ENCODE measurements around the gene NRP1. TPM values are rescaled to one million over a fixed set of nuclear protein-coding genes. Genes with fewer than 3 reads are reported as not detected.

The NRP1 gene
- total RNA-seq, 3 donors from 2014 or later: 12.3 to 52.3 (median 33.2) TPM

DNA sequence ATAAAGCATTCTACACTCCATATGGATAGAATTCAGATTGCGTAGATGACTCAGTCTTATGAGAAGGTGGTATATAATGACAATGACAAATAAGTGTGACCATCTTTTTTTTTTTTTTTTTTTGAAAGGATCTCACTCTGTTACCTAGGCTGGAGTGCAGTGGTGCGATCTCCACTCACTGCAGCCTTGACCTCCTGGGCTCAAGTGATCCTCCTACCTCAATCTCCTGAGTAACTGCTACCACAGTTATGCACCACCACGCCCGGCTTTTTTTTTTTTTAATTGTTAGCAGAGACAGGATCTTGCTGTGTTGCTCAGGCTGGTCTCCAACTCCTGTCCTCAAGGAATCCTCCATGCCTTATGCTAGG is 43.2 kb upstream of the NRP1 start:
- H3K4me3 ChIP-seq: no peak overlapping the region
- no peak for ATAC-seq
- peaks cover 3% of the 10 kb centered on the region for H3K4me1 ChIP-seq (ENCODE audit: low read depth)
- H3K36me3 ChIP-seq (ENCODE audit: low read depth): no peaks in the 10 kb centered on the region
- no peaks in the 10 kb centered on the region for H3K9me3 ChIP-seq
- intact Hi-C loops (cut with DNase I, micrococcal nuclease): no loop called here
- no peak for DNase-seq
- TF ChIP-seq, protein P1, sequence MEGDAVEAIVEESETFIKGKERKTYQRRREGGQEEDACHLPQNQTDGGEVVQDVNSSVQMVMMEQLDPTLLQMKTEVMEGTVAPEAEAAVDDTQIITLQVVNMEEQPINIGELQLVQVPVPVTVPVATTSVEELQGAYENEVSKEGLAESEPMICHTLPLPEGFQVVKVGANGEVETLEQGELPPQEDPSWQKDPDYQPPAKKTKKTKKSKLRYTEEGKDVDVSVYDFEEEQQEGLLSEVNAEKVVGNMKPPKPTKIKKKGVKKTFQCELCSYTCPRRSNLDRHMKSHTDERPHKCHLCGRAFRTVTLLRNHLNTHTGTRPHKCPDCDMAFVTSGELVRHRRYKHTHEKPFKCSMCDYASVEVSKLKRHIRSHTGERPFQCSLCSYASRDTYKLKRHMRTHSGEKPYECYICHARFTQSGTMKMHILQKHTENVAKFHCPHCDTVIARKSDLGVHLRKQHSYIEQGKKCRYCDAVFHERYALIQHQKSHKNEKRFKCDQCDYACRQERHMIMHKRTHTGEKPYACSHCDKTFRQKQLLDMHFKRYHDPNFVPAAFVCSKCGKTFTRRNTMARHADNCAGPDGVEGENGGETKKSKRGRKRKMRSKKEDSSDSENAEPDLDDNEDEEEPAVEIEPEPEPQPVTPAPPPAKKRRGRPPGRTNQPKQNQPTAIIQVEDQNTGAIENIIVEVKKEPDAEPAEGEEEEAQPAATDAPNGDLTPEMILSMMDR (IDR thresholded peaks at IDR 0.05): no peak

DNA sequence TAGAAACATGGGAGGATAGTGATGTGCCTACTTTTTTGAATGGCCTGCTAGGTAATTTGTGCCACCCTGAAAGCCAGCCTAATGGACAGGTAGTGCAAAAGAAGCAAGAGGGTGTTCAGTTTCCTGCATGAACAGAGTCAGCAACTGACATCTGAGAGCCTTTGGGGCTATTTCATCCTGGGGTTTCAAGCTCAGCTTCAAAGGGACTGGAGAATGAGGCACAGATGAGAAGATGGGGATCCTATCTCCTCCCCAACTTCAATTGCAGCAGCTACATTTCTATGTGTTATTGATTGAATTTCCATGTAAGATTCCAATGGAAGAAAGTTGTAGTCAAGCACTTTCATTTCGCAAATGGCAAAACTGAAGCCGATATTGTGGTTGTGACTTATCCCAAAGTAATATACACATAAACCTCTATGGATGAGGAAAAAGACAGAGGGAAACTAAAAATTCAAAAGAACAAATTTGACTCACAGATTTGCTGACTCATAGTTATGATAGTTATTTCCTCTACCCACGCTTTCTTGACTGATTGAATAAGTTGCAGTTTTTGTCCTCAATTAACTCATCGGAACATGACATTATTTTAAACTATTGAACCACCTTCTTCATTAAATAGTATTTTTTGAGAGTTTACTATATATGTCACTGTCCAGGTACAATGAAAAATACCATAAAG is 42.6 kb upstream of the NRP1 start:
- Histone ChIP-seq H3K9me3 (no peaks in the 10 kb centered on the region), H3K4me1 (ENCODE audit: low read depth) (no peaks in the 10 kb centered on the region), H3K4me3 (no peak overlapping the region), H3K36me3 (ENCODE audit: low read depth) (no peaks in the 10 kb centered on the region)
- intact Hi-C loops (cut with DNase I, micrococcal nuclease): no loop called here
- TF ChIP-seq, protein P1 (IDR thresholded peaks at IDR 0.05): no peak
- ATAC-seq (no peak), DNase-seq (no peak)

DNA sequence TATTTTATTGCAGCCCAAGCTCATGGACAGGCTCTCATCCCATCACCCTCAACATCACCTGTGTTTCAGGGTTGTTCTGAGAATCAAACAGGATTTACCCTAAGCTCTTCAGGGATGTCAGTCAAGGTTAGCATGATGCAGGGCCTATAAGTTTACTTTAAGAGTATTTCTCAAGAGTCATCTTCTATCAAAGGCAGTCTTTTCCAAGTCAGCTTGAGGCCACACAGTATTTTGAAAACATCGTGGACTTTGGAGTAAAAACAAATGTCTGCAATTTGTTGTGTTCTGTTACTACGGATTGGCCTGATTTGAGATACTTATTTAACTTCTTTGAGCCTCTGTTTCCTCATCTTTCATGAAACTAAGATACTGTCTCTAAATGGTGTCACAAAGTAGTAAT is 42.0 kb upstream of the NRP1 start:
- ATAC-seq (no peak), DNase-seq (no peak)
- Histone ChIP-seq H3K9me3 (no peaks in the 10 kb centered on the region), H3K4me3 (no peak overlapping the region), H3K36me3 (ENCODE audit: low read depth) (no peaks in the 10 kb centered on the region), H3K4me1 (ENCODE audit: low read depth) (no peaks in the 10 kb centered on the region)
- intact Hi-C loops (cut with DNase I, micrococcal nuclease): no loop called here
- TF ChIP-seq, protein P1 (IDR thresholded peaks at IDR 0.05): no peak

DNA sequence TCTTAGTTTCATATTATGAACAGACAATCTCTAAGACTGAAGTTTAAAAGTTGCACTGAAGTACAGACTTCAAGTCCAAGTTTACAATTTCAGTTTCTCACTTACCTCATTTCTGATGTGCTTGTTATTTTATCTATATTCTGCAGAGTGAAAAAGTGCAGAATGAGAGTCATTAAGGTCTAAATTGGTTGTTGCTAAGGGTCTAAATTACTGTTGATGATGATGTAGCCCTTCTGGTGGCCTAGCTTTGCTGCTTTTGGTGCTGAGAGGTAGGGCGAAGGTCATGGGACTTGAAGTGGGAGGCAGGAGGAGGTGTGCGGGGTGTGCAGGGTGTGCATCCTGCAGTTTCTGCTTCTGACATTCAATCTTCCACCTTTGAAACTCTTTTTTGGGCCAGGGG is 38.8 kb upstream of the NRP1 start:
- H3K36me3 ChIP-seq (ENCODE audit: low read depth): no peaks in the 10 kb centered on the region
- H3K4me3 ChIP-seq: no peak overlapping the region
- intact Hi-C loops (cut with DNase I, micrococcal nuclease): no loop called here
- ATAC-seq: no peak
- H3K9me3 ChIP-seq: no peaks in the 10 kb centered on the region
- no peak for DNase-seq
- TF ChIP-seq, protein P1 (IDR thresholded peaks at IDR 0.05): no peak
- H3K4me1 ChIP-seq (ENCODE audit: low read depth): no peaks in the 10 kb centered on the region

DNA sequence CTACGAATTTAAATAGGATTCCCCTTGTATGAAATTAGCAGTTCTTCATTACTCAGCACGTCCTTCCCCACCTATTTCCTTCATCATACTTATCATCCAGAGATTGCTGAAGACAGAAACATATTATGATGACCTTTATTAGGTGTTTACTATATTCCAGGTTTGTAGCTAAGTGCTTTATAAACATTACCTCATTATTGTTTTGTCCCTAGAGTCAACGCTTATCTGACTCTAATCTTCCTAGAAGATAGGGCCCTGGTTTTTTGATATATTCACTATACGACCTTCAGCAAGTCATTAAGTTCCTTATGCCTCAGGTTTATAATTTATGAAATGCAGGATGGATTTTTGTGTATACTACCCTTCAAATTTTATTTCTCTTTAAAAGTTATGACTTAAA is 36.8 kb upstream of the NRP1 start:
- TF ChIP-seq, protein P1 (IDR thresholded peaks at IDR 0.05): no peak
- H3K9me3 ChIP-seq: peaks cover 5% of the 10 kb centered on the region
- no peaks in the 10 kb centered on the region for H3K36me3 ChIP-seq (ENCODE audit: low read depth)
- H3K4me1 ChIP-seq (ENCODE audit: low read depth): no peaks in the 10 kb centered on the region
- DNase-seq (no peak), ATAC-seq (no peak)
- no peak overlapping the region for H3K4me3 ChIP-seq
- intact Hi-C loops (cut with DNase I, micrococcal nuclease): no loop called here

Data from mucosa of descending colon (tissue), 3 donors.